Measurements from ENCODE around the gene GBP4. TPM values are rescaled to one million over a fixed set of nuclear protein-coding genes. Genes with fewer than 3 reads are reported as not detected.

Gene GBP4
- total and polyA plus RNA-seq, 2 of the 4 experiments (the other 2 are of a cell fraction) = not detected

DNA sequence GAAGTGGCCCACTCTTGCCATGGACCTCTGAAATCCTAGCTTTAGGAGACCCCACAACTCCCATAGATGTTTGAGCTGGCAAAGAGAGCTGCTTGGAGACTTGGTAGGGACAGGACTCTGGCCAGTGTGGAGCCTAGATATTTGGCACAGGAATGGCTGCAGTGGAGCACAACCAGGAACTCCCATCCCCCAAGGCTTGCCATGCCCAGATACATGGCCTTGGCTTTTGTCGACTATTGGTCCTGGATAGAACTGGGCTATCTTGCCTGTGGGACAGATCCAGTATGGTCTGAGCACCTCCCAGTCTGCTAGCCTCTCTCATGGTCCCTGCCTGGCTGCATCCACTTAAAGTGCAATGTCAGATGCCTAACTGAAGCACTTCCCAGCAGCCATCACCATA, 65.0 kb downstream of the GBP4 start:
- ATAC-seq (ENCODE audit: low read depth) (no peak), DNase-seq (no peak)
- Histone ChIP-seq H3K56ac (ENCODE audit: extremely low read depth, insufficient read depth, low read length) (no peak overlapping the region), H4K91ac (ENCODE audit: insufficient read depth, low read depth, low read length) (no peak overlapping the region), H2BK15ac (ENCODE audit: low read depth, low read length) (no peak overlapping the region), H2AK9ac (replicated peaks; ENCODE audit: low read depth, low read length, poor library complexity) (no peak overlapping the region), H3K27me3 (ENCODE audit: control insufficient read depth, insufficient read depth, low read length) (peaks cover 1% of the 10 kb centered on the region; the same call in 1 of the 2 replicates), H4K8ac (ENCODE audit: low read depth in 2 of 2, low read length in 2 of 2) (no peak overlapping the region), H3K79me1 (ENCODE audit: low read depth in 1 of 2, low read length in 2 of 2) (no peaks in the 10 kb centered on the region), H3K23ac (ENCODE audit: low read depth, low read length) (no peak overlapping the region), H3K9me3 (ENCODE audit: control insufficient read depth, insufficient read depth, low read length) (no peaks in the 10 kb centered on the region), H3K18ac (ENCODE audit: low read depth, low read length) (no peak overlapping the region), H3K4me3 (ENCODE audit: insufficient read depth, low read depth, low read length) (no peak overlapping the region), H4K5ac (ENCODE audit: low read depth, low read length) (no peak overlapping the region), H3K27ac (ENCODE audit: insufficient read depth, low read length) (no peak overlapping the region), H3K4ac (ENCODE audit: low read depth, low read length) (no peak overlapping the region), H2BK120ac (ENCODE audit: low read depth, low read length) (no peak overlapping the region), H2AK5ac (ENCODE audit: low read depth, low read length) (no peak overlapping the region), H3K4me2 (ENCODE audit: low read depth, low read length) (no peak overlapping the region), H4K20me1 (ENCODE audit: insufficient read depth, low read length) (no peaks in the 10 kb centered on the region), H3K36me3 (ENCODE audit: control insufficient read depth, insufficient read depth, low read length) (no peaks in the 10 kb centered on the region), H2BK20ac (ENCODE audit: low read depth, low read length) (no peak overlapping the region), H3K4me1 (ENCODE audit: control insufficient read depth, insufficient read depth, low read length) (peaks cover 1% of the 10 kb centered on the region; the same call in 1 of the 2 replicates), H3K9ac (ENCODE audit: low read depth, low read length) (no peak overlapping the region), H3K14ac (replicated peaks; ENCODE audit: low read depth, low read length) (no peak overlapping the region), H2BK5ac (ENCODE audit: low read depth, low read length, poor library complexity, severe bottlenecking) (no peak overlapping the region), H2AFZ (replicated peaks; ENCODE audit: low read length, poor library complexity) (no peak overlapping the region), H3K9me1 (ENCODE audit: insufficient read depth, low read length) (no peaks in the 10 kb centered on the region)
- WGBS, 2 experiments (ENCODE audit: extremely low coverage in 2 of 2, insufficient read length in 1 of 2) = no CpG with 5 or more reads among the region's 1 CpG
- CTCF ChIA-PET = interaction anchor here (0.6 to 0.8 kb wide), 2 partner anchors 24 to 48 kb away, joined by 3 to 4 read pairs; no protein-coding TSS in a partner anchor
- TF ChIP-seq RAD21 (IDR thresholded peaks at IDR 0.05; ENCODE audit: low read length) = no peak
- no peak for TF ChIP-seq MXI1 (IDR thresholded peaks at IDR 0.05; ENCODE audit: borderline replicate concordance, low read depth, low read length)
- TF ChIP-seq FOS (IDR thresholded peaks at IDR 0.05; ENCODE audit: low read depth, low read length) = no peak
- no peak for TF ChIP-seq RCOR1 (IDR thresholded peaks at IDR 0.05; ENCODE audit: insufficient replicate concordance, low read length)
- no peak for TF ChIP-seq NFE2L2 (IDR thresholded peaks at IDR 0.05; ENCODE audit: low read depth, low read length)
- no peak for TF ChIP-seq CEBPB (IDR thresholded peaks at IDR 0.05; ENCODE audit: low read depth, low read length)
- no peak for TF ChIP-seq SMC3 (IDR thresholded peaks at IDR 0.05; ENCODE audit: low read depth, low read length)
- TF ChIP-seq, protein P1, sequence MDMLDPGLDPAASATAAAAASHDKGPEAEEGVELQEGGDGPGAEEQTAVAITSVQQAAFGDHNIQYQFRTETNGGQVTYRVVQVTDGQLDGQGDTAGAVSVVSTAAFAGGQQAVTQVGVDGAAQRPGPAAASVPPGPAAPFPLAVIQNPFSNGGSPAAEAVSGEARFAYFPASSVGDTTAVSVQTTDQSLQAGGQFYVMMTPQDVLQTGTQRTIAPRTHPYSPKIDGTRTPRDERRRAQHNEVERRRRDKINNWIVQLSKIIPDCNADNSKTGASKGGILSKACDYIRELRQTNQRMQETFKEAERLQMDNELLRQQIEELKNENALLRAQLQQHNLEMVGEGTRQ (IDR thresholded peaks at IDR 0.05; ENCODE audit: low read depth, low read length) = no peak
- no peak for TF ChIP-seq MAZ (IDR thresholded peaks at IDR 0.05; ENCODE audit: borderline replicate concordance, low read depth, low read length)
- TF ChIP-seq RFX5 (IDR thresholded peaks at IDR 0.05; ENCODE audit: low read depth, low read length) = no peak
- no peak for TF ChIP-seq MAFK (IDR thresholded peaks at IDR 0.05; ENCODE audit: low read depth, low read length)
- TF ChIP-seq, protein P2, sequence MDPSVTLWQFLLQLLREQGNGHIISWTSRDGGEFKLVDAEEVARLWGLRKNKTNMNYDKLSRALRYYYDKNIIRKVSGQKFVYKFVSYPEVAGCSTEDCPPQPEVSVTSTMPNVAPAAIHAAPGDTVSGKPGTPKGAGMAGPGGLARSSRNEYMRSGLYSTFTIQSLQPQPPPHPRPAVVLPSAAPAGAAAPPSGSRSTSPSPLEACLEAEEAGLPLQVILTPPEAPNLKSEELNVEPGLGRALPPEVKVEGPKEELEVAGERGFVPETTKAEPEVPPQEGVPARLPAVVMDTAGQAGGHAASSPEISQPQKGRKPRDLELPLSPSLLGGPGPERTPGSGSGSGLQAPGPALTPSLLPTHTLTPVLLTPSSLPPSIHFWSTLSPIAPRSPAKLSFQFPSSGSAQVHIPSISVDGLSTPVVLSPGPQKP (IDR thresholded peaks at IDR 0.05; ENCODE audit: borderline replicate concordance, low read depth, low read length) = no peak
- POLR2A ChIA-PET (ENCODE audit: unreplicated experiment) = no interaction called here
- intact Hi-C loops (cut with micrococcal nuclease) = no loop called here
- in situ Hi-C loops (cut with MboI; ENCODE audit: low sequenced_read_pairs) = no loop called here
- dilution Hi-C loops (cut with HindIII; ENCODE audit: low sequenced_read_pairs, unreplicated experiment) = no loop called here
- no TSS peak for BruUV-seq (replicated peaks)
